Cerebellar cortex (tissue), 1 donor: ENCODE data around the gene GANC.
"Not testable (repeated sequence)": the region's sequence is repeated elsewhere in the genome, so short reads cannot be mapped to it uniquely, and the experiment has no call there.

Experiments
- DNase-seq: peaks from one replicate; pipeline ENCODE4 v3.0.0-alpha.2; 2015; ENCODE audit warnings: low spot score

GANC gene

DNA sequence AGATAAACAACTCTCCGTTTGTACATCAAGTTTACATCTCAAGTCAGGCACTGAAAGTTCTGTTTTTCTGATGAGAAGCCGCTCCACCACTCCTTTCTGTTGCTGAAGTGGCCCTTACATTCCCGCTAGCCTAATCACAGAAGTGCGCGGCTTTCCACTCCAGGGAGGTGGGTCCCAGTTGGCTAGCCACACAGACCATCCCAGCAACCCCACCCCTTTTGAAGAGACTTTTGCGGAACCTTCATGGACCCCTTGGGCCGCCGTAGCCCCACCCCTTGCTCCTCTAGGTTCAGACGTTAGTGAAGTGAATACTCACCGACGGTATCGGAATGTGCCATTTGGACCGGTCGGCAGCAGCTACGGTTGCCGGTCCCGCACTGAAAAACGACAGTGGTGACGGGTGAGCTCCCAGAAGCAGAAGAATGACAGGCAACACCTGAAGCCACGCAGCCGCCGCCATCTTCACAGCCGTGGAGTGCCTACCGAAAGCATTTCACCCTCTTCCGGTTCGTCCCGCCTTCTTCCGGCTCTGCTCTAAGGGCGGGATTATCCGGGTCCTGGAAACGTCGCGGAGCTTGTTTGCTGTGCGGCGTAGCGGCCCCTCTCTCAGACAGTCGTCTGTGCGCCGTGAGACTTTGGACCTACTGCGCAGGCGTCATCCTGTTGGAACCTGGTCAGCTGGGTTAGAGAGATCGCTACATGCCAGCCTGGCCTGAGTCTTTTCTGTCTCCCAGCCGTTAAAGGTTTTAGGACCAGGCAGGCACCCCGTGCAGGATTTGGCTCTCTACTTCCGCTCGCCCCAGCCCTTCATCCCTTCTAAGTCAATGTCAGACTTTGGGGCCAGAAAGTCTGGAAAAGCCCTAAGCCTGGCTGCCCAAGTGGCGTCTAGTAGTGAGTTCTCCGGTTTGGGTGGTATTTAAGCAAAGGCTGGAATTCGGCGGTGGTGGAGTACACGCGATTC lies at the start of gene GANC, which contains the start of gene TMEM87A:
Gene GANC, plus strand, starts transcription at position 263 of the 961 bp plus-strand sequence. CDS start 1,281 bp downstream, outside the sequence.
Gene TMEM87A, minus strand, starts transcription at position 495 of the 961 bp plus-strand sequence. Its CDS starts 35 bp downstream, at position 460.
- peak; percentile 99 for DNase-seq

GRCh38 chr15:42226648-42227047 lies 46.4 kb upstream of the GANC start:
- no peak for DNase-seq

DNA sequence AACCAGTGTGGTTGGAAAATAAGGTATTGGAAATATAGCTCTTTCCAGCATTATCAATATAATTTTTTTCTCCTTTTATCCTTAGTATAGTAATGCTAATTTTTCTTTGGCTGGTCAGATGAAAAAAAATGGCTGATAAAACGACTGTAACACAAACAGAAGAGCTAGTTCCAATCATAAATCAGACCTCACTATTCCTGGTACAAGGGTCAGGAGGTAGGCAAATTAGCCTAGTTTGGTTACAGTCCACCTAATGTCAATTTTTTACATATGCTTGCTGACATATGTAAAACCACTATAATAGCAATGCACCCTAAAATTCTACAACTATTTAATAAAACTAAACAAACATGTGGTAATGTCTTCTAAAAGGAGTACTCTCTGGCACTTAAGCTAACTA lies 45.0 kb upstream of the GANC start:
- DNase-seq = no peak

GRCh38 chr15:42228981-42229380 lies 44.0 kb upstream of the GANC start:
- not testable (repeated sequence) for DNase-seq

DNA sequence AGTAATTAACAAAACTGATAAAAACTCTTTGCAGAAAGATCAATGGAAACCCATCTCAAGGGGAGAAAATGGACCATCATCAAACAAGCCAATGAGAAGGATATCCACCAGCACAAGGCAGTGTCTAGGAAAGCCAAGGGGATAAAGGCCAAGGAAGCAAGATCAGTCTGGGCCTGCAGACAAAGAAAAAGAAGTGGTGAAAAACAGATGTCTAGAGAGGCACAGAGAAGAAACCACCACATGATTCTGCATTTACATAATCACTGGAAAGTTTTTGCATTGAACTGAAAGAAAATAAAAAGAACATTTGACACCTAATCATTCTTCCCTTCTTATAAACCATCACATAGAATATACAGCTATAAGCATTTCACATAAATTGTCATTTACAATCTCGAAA lies 41.9 kb upstream of the GANC start:
- DNase-seq = no peak

GRCh38 chr15:42232606-42233005 lies 40.4 kb upstream of the GANC start:
- DNase-seq = no peak

DNA sequence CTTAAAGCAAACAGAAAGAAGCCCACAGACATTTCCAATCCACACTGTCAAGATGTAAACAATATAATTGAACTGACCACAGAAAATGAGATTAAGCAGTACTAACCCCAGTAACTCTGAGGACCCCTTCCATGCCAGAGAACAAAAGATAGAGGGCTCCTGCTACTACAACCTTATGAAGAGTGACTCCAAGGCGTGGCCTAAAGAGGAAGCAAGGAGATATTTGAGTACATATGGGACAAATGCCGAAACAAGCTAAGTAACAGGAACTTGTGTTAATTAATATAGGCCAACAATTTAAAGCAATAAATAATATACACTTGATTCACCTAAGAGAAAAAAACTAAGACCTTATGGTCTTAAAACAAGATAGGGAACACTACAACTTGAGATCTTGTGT lies 39.9 kb upstream of the GANC start:
- no peak for DNase-seq

GRCh38 chr15:42239528-42240182 lies 33.3 kb upstream of the GANC start:
- DNase-seq = no peak

DNA sequence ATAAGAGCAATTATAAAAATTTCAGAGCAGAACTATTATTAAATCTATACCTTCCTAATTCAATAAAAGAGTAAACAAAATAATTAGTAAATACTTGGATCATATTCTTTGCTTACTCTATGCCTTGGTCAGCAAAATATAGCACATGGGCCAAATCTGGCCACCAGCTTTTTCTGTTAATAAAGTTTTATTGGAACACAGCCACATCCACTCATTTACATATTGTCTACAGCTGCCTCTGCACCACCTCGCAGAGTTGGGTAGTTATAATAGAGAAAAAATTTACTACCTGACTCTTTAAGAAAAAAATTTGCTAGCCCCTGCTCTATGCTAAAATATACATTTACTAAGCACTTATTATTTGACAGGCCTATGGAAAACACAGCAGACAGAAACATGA lies 32.2 kb upstream of the GANC start:
- DNase-seq = no peak

GRCh38 chr15:42253300-42253699 lies 19.7 kb upstream of the GANC start:
- no peak for DNase-seq

DNA sequence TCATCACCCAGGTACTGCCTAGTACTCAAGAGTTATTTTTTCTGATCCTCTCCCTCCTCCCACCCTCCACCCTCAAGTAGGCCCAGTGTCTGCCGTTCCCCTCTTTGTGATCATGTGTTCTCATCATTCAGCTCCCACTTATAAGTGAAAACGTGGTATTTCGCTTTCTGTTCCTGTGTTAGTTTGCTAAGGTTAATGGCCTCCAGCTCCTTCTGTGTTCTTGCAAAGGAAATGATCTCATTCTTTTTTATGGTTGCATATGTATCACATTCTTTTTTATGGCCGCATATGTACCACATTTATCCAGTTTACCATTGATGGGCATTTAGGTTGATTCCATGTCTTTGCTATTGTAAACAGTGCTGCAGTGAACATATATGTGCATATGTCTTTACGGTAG lies 8.2 kb upstream of the GANC start:
- DNase-seq = no peak

DNA sequence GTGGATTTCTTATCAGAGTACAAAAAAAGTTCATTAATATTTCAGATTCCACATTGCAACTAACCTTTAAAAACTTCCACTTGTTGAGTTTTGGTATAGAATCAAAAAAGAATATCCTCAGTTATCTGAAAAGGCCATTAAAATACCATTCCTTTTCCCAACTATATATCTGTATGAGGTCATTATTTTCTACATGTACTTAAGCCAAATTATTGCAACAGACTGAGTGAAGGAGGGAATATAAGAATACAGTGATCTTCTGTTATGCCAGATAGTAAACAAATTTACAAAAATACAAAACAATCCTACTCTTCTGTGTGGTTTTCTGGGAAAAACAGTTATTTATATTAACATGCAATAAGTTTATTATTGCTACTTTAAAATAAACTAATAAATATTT lies 5.7 kb upstream of the GANC start:
- no peak for DNase-seq

GRCh38 chr15:42270551-42270950 lies 2.5 kb upstream of the GANC start:
- DNase-seq = no peak

DNA sequence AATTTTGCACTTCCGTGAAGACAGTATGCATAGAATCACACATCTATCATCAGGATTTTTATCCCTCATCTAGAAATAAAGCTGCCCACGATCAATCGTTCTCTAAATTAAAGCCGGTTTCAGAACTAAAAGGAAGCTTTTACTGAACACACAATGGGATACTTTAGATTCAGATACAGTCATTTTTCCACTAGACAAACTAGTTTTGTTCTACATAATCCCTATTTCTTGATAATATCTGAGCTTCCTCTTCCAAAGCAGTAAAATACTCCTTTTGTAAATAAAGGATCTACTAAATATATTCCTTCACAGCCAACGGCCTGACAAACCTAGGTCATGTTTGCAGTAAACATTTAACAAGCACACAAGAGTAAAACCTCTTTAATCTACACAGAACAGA lies 2.0 kb upstream of the GANC start:
- no peak for DNase-seq

GRCh38 chr15:42273900-42274701 lies 1.1 kb downstream of the GANC start:
- peak; percentile 58 for DNase-seq

GRCh38 chr15:42274702-42274989 lies 1.6 kb downstream of the GANC start:
- no peak for DNase-seq

- peak; percentile 31 for DNase-seq
These were observed 2.9 kb downstream of the GANC start for GRCh38 chr15:42275780-42276391.

DNA sequence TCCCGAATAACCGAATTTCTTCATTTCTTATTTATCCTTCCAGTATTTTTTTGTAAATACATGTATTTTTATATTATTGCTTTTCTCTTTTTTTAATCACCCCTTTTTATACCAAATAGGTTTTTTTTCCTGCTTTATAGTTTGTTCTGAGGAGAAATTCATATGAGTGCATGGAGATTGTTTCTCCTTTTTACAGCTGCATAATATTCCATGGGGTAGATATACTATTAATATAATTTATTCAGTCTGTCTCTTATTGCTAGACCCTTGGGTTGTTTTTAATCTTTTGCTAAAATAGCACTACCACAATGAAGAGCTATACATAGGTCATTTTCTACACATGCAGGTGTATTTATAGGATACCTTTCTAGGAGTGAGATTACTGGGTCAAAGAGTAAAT lies 3.8 kb downstream of the GANC start:
- DNase-seq = no peak

GRCh38 chr15:42279234-42279723 lies 6.3 kb downstream of the GANC start:
- no peak for DNase-seq

GRCh38 chr15:42282344-42282743 lies 9.3 kb downstream of the GANC start:
- DNase-seq = no peak

DNA sequence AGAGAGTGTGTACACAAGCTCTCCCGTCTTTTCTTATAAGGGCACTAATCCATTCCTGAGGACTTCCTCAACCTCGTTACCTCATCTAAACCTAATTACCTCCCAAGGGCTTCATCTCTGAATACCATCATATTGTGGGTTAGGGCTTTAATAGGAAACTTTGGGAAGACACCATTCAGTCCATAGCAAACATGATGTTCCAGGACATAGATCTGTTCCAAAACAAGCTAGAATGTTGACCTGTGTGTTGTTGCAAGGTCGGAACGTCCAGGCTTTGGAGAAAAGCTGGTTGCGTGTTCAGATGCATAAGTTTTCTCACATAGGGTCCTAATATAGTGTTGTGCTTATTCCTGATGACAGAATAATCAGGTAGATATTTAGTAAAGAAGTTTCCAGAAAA lies 9.9 kb downstream of the GANC start:
- no peak for DNase-seq

GRCh38 chr15:42283671-42284070 lies 10.7 kb downstream of the GANC start:
- DNase-seq = no peak
